ENCODE results near the gene RTL10.

RTL10 gene

GRCh38 chr22:19853879-19854777 is 546 bp downstream of the RTL10 start:
- ChIA-PET CTCF (interaction anchor here (0.9 to 1.3 kb wide), 3 partner anchors 12 to 56 kb away, joined by 3 to 9 read pairs (median 4); no protein-coding TSS in a partner anchor), POLR2A (interaction anchor here (0.6 to 3.5 kb wide), 21 partner anchors 12 to 130 kb away, joined by 3 to 12 read pairs (median 5); partner anchors contain the start of genes GP1BB and TBX1)
- H3K27ac ChIP-seq (ENCODE audit: extremely low read depth, low read depth, low read length), result peak overlapping the region; percentile 95
- TF ChIP-seq ZFP69B (tag by site-specific recombination; IDR thresholded peaks at IDR 0.05) (no peak), ZNF23 (tag by site-specific recombination; IDR thresholded peaks at IDR 0.05; ENCODE audit: borderline replicate concordance) (no peak), ZNF132 (tag by site-specific recombination; IDR thresholded peaks at IDR 0.05; ENCODE audit: borderline replicate concordance) (no peak), ZNF155 (tag by site-specific recombination; IDR thresholded peaks at IDR 0.05) (no peak), ZNF37A (tag by site-specific recombination; IDR thresholded peaks at IDR 0.05) (no peak), ZBTB7A (tag by site-specific recombination; IDR thresholded peaks at IDR 0.05; ENCODE audit: low read depth) (0 out of 2 replicates have a peak, but pooled peaks have one; percentile 61), SP2 (tag by site-specific recombination; IDR thresholded peaks at IDR 0.05) (no peak), ZNF830 (tag by site-specific recombination; IDR thresholded peaks at IDR 0.05; ENCODE audit: low read depth) (no peak), SALL2 (tag by site-specific recombination; IDR thresholded peaks at IDR 0.05; ENCODE audit: borderline replicate concordance) (no peak), PBX3 (CRISPR knock-in tag; IDR thresholded peaks at IDR 0.05) (no peak), ZNF791 (tag by site-specific recombination; IDR thresholded peaks at IDR 0.05) (no peak), REPIN1 (tag by site-specific recombination; IDR thresholded peaks at IDR 0.05; ENCODE audit: low read depth) (no peak), YY1 (tag by site-specific recombination; IDR thresholded peaks at IDR 0.05) (peak; percentile 37; the same call in 1 of the 2 replicates), ZNF530 (tag by site-specific recombination; IDR thresholded peaks at IDR 0.05; ENCODE audit: low read depth) (no peak), ZNF558 (tag by site-specific recombination; IDR thresholded peaks at IDR 0.05) (no peak), EGR2 (tag by site-specific recombination; IDR thresholded peaks at IDR 0.05; ENCODE audit: low read depth) (0 out of 2 replicates have a peak, but pooled peaks have one; percentile 40), KLF7 (tag by site-specific recombination; IDR thresholded peaks at IDR 0.05; ENCODE audit: borderline replicate concordance) (no peak; the same call in 1 of the 2 replicates), ZXDB (tag by site-specific recombination; IDR thresholded peaks at IDR 0.05) (no peak), KLF16 (tag by site-specific recombination; IDR thresholded peaks at IDR 0.05) (no peak; the same call in 1 of the 2 replicates), ZNF768 (tag by site-specific recombination; IDR thresholded peaks at IDR 0.05) (no peak), ZNF133 (tag by site-specific recombination; IDR thresholded peaks at IDR 0.05) (no peak), FEZF1 (tag by site-specific recombination; IDR thresholded peaks at IDR 0.05) (no peak), ZNF544 (tag by site-specific recombination; IDR thresholded peaks at IDR 0.05) (no peak), ZNF549 (tag by site-specific recombination; IDR thresholded peaks at IDR 0.05) (no peak), ZNF175 (tag by site-specific recombination; IDR thresholded peaks at IDR 0.05) (no peak), SETDB1 (IDR thresholded peaks at IDR 0.05; ENCODE audit: insufficient read length, low read length) (no peak), ZNF223 (tag by site-specific recombination; IDR thresholded peaks at IDR 0.05) (peak; percentile 11; the same call in 1 of the 2 replicates)
- TF ChIP-seq, protein P1, sequence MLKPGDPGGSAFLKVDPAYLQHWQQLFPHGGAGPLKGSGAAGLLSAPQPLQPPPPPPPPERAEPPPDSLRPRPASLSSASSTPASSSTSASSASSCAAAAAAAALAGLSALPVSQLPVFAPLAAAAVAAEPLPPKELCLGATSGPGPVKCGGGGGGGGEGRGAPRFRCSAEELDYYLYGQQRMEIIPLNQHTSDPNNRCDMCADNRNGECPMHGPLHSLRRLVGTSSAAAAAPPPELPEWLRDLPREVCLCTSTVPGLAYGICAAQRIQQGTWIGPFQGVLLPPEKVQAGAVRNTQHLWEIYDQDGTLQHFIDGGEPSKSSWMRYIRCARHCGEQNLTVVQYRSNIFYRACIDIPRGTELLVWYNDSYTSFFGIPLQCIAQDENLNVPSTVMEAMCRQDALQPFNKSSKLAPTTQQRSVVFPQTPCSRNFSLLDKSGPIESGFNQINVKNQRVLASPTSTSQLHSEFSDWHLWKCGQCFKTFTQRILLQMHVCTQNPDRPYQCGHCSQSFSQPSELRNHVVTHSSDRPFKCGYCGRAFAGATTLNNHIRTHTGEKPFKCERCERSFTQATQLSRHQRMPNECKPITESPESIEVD (tag by site-specific recombination; IDR thresholded peaks at IDR 0.05), result no peak
- TF ChIP-seq, protein P2, sequence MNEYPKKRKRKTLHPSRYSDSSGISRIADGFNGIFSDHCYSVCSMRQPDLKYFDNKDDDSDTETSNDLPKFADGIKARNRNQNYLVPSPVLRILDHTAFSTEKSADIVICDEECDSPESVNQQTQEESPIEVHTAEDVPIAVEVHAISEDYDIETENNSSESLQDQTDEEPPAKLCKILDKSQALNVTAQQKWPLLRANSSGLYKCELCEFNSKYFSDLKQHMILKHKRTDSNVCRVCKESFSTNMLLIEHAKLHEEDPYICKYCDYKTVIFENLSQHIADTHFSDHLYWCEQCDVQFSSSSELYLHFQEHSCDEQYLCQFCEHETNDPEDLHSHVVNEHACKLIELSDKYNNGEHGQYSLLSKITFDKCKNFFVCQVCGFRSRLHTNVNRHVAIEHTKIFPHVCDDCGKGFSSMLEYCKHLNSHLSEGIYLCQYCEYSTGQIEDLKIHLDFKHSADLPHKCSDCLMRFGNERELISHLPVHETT (tag by site-specific recombination; IDR thresholded peaks at IDR 0.05), result 0 out of 2 replicates have a peak, but pooled peaks have one; percentile 39
- TF ChIP-seq, protein P3, sequence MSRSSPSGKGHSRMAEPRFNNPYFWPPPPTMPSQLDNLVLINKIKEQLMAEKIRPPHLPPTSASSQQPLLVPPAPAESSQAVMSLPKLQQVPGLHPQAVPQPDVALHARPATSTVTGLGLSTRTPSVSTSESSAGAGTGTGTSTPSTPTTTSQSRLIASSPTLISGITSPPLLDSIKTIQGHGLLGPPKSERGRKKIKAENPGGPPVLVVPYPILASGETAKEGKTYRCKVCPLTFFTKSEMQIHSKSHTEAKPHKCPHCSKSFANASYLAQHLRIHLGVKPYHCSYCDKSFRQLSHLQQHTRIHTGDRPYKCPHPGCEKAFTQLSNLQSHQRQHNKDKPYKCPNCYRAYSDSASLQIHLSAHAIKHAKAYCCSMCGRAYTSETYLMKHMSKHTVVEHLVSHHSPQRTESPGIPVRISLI (tag by site-specific recombination; IDR thresholded peaks at IDR 0.05), result no peak

More at GRCh38 chr22:19853879-19854777, 546 bp downstream of the RTL10 start:
- Histone ChIP-seq H3K9me3 (ENCODE audit: control insufficient read depth, insufficient read depth, low read depth, low read length) (no peaks in the 10 kb centered on the region), H3K4me3 (ENCODE audit: low read depth, low read length) (peak overlapping the region; percentile 86), H3K36me3 (ENCODE audit: control insufficient read depth in 2 of 2, insufficient read depth in 1 of 2, low read length in 2 of 2) (peaks cover 0 to 38% of the 10 kb centered on the region in 2 experiments; a peak in 1 of 3 replicates), H3K4me1 (ENCODE audit: control insufficient read depth, insufficient read depth, low read length) (no peaks in the 10 kb centered on the region)
